Activated naive CD4-positive, alpha-beta T cell treated with anti-CD3 and anti-CD28 coated beads, Interleukin-2, amount 50 U/mL, for 24 hours (primary cell): ENCODE results near the gene CDK5.

Experiments
- H3K27ac Mint-ChIP-seq: one replicate; pipeline ENCODE4 v1.8.0; 2021; ENCODE audit warnings: mild to moderate bottlenecking, mixed read lengths
- H3K27me3 Mint-ChIP-seq: one replicate; pipeline ENCODE4 v1.8.0; 2021; ENCODE audit warnings: mixed read lengths
- H3K36me3 Mint-ChIP-seq: one replicate; pipeline ENCODE4 v1.8.0; 2021; ENCODE audit warnings: mixed read lengths
- H3K4me1 Mint-ChIP-seq: one replicate; pipeline ENCODE4 v1.8.0; 2021; ENCODE audit warnings: mixed read lengths
- H3K4me3 Mint-ChIP-seq: one replicate; pipeline ENCODE4 v1.8.0; 2021; ENCODE audit warnings: mild to moderate bottlenecking, mixed read lengths
- H3K9me3 Mint-ChIP-seq: one replicate; pipeline ENCODE4 v1.8.0; 2021; ENCODE audit warnings: mixed read lengths

The CDK5 gene

DNA sequence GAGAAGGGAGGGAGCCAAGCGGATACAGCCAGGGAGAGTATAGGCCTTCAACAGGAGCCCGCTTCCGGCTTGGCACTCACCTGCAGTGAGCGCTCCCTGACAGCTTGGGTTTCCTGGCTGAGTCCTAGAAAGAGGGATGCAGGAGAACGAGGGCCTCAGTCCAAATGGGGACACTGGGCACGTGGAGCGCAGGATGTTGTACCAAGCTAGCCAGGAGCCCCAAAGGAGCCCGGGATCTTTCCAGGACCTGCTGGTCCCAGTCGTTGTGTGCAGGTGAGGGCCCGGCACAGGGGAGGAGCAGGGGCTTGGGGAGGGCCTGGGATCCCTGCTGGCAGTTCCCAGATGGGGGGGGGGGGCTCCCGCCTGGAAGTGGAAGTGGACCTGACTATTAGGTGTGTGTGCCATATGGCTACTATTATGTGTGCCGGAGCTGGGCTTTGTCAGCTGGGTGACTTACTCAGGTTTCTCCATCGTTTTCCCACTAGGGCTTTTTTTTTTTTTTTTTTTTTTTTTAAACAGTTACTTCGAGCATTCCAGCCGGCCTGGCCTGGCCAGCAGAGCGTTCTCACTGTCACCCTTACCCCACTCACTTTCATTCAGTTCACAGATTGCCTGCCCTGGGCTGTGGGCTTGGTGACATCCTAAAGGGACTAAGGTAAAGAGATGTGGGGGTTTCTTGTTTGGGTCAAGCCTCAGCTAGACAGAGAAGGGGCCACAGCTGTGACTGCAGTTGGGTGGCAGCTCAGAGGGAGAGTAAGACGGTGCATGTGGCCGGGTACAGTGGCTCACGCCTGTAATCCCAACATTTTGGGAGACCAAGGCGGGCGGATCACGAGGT, 32.4 kb upstream of the CDK5 start:
- no peak overlapping the region for H3K27ac Mint-ChIP-seq
- peaks cover 24% of the 10 kb centered on the region for H3K4me1 Mint-ChIP-seq
- H3K27me3 Mint-ChIP-seq = no peaks in the 10 kb centered on the region

DNA sequence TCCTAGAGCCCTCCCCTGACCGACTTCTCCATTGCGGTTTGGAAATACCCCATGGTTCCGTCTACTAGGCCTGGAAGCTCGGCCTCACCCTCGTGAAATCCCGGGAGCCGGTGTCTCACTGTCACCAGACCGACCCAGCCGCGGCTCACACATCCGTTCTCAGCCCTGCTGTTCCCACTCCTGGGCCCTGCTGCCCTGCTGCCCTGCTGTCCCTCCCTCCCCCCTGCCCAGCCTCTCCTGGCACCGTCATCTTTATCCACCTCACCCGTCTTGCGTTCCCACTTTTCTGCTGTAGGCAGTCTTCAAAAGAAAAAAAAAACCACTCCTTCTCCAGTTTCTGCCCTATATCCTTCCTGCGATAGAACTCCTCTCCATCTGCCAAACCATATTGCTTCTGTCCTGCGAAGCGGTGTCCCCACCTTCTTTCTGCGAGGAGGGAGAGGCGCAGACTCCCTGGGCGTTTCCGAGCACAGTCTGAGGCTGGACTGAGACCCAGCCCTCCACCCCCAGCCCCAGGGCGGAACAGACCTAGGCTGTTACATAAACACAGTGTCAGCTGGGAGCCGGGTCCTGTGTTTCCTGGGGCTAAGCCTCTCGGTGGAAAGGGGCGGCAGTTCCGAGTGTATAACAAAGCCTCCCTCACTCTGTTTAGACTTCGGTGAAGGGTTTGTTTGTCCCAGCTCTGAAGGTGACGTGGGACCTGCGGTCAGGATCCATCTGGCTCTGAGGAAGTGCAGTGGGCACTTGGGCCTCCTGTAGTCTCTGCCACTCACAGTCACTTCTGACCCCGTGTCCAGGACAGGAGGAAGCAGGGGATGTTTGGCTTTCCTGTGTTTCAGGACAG, 31.4 kb upstream of the CDK5 start:
- H3K27me3 Mint-ChIP-seq = no peaks in the 10 kb centered on the region
- no peaks in the 10 kb centered on the region for H3K9me3 Mint-ChIP-seq
- peak overlapping the region; percentile 59 for H3K4me3 Mint-ChIP-seq
- no peaks in the 10 kb centered on the region for H3K36me3 Mint-ChIP-seq
- peaks cover 30% of the 10 kb centered on the region for H3K4me1 Mint-ChIP-seq
- no peak overlapping the region for H3K27ac Mint-ChIP-seq

More for the DNA sequence above, 32.4 kb upstream of the CDK5 start:
- no peaks in the 10 kb centered on the region for H3K9me3 Mint-ChIP-seq
- H3K36me3 Mint-ChIP-seq = no peaks in the 10 kb centered on the region
- no peak overlapping the region for H3K4me3 Mint-ChIP-seq

DNA sequence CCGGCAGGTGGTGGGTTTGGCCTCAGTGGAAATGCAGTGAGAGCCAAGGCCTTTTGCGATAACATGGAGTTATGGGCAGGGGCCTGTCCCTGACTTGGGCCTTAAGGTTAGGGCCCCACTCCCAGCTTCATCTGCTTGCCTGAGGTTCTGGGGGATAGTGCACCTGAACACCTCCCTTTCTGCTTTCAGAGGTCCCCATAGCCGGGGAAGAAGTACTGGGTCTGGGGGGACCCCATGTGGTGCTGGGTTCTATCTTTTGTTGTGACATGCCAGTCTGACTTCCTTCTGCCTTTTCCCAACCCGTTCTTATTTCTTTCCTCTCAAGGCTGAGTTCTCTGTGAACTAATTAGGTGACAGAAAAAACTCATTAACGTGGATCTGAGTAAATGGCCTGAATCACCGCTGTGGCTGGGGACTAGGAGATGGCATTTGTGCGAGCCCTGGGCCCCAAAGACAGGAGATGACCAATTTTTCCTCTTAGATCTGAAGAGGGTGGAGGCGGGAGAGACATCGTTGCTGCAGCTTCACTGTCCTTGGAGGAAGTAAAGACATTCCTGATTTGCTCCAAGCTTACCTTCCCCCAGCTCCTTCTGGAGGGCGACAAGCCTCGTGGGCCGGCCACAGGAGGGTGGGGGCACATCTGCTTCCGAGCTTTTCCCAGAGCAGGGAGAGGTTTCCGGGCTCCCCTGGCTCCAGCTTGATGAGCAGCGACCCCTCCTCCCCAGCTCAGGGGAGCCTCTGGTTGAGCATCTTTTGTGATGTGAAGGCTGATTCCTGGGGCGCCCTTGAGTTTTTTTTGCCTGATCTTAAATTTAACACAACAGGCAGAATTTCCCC, 30.5 kb upstream of the CDK5 start:
- Mint-ChIP-seq H3K9me3 (no peaks in the 10 kb centered on the region), H3K27me3 (no peaks in the 10 kb centered on the region), H3K4me1 (peaks cover 30% of the 10 kb centered on the region), H3K4me3 (peak overlapping the region; percentile 66), H3K27ac (no peak overlapping the region), H3K36me3 (no peaks in the 10 kb centered on the region)

DNA sequence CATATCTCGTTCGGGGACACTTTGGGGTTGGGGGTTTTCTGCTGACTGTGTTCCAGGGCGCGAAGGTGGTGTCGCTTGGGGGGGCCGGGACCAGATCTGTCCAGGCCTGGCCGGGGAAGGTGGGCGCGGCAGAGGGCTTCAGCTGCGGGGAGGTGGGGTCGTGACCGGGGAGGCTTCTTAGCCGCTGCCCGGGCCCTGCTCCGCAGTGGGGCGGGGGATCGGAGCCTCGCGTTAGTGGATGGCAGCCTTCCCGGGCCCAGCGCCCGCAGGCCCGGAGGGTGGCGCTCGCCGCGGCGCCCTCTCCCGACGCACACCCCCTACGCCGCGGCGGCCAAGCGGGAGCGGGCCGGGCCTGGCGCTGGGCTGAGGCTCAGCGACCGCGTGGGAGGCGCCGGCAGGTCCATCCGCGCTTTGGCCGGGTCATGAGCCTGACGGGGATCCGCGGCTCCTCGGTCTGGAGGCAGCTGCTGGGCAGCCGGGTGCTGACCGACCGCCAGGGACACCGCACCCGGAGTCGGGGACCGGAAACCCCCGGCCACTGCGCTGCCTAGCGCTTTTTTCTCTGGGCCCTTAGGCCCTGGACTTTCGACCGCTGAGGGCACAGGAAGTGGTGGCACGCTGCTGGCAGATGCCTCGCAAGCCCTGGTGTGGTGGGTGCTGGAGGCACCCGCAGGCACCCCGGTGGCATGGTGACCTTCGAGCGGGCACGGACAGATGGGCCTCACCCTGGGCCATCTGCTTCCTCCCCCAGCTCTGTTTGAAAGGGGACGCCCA, 29.7 kb upstream of the CDK5 start:
- Mint-ChIP-seq H3K4me3 (peak overlapping the region; percentile 87), H3K4me1 (peaks cover 35% of the 10 kb centered on the region), H3K27me3 (no peaks in the 10 kb centered on the region), H3K9me3 (no peaks in the 10 kb centered on the region), H3K27ac (no peak overlapping the region), H3K36me3 (peaks cover 2% of the 10 kb centered on the region)

DNA sequence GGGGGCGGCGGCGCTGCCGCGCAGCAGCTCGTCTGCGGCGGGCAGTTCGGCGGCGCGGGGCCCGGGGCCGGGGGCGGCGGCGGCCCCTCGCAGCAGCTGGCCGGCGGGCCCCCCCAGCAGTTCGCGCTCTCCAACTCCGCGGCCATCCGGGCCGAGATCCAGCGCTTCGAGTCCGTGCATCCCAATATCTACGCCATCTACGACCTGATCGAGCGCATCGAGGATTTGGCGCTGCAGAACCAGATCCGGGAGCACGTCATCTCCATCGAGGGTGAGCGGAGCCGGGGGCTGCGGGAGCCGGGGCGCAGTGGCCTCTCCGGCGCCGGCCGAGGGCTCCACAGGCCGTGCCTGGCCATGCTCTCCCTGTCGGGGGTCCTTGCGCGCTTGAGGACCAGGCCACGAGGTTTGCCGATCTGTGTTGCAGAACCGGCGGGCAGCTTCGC, 29.1 kb upstream of the CDK5 start:
- no peaks in the 10 kb centered on the region for H3K27me3 Mint-ChIP-seq

DNA sequence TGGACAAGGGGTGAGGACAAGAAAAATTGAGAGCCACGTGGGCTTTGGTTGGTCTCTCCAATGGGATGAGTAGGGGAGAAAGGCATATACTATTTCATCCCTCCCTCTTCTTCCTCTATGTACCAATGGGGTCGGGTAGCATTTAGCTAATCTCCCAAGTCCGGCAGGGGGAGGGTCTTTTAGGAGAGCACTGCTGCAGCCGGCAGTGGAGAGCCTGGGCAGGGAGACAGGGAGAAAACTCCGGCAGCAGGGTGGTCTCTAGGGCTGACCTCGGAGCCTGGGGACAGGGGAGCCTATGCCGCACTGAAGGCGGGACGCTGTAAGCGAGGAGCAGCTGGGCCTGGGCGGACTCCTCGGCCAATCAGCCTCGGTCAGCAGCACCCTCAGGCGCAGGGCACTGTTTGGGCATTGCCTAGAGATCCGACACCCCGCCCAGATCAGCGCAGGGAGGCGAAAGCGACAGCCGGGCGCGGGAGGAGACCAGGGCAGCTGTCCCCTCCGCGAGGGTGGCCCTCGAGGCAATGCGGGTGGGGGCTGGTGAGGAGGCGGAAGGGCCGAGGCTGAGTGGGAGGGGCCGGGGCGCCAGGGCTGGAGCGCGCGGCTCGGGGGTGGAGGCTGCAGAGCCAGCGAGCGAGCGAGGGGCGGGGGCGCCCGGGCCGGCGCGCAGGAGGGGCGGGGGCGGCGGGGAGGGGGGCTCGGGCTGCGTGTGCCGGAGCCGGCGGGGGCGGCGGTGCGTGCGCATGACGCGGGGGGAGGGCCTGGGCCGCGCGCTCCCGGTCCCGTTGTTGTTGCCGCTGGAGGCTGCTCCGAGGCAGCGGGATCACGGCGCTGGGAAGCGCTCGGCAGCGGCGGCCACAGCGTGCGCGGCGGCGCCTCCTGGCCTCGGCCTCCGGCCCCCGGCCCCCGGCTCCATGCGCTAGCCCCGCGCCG, 28.3 kb upstream of the CDK5 start, which contains the start of gene AGAP3:
AGAP3 (plus strand) TSS at position 785 of the 930 bp plus-strand sequence. CDS start 267 bp downstream, outside the sequence.
- Mint-ChIP-seq H3K27me3 (no peaks in the 10 kb centered on the region), H3K36me3 (peaks cover 2% of the 10 kb centered on the region), H3K27ac (peak within 1 kb of the TSS; percentile 83), H3K4me1 (peaks cover 39% of the 10 kb centered on the region), H3K4me3 (peak within 1 kb of the TSS; percentile 87), H3K9me3 (no peaks in the 10 kb centered on the region)

More for the DNA sequence above, 29.1 kb upstream of the CDK5 start:
- Mint-ChIP-seq H3K27ac (peak overlapping the region; percentile 53), H3K36me3 (peaks cover 2% of the 10 kb centered on the region), H3K9me3 (no peaks in the 10 kb centered on the region), H3K4me3 (peak overlapping the region; percentile 87), H3K4me1 (peaks cover 39% of the 10 kb centered on the region)

DNA sequence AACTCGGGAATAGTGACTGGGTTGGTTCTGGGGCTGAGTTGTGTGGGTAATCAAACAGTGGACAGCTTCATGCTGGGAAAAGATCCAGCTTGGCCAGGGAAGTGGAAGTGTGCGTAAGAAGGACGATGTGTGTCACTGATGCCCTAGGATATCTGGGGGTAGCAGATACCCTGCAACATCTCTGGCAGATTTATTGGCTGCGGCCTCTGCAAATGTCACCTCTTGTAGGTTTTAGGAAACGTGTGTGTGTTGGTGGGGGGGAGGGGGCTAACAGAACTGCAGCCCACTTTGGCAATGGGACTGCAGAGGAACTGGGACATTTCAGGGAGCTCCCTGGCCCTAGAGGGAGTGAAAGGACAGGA, 27.6 kb upstream of the CDK5 start:
- Mint-ChIP-seq H3K4me1 (peaks cover 39% of the 10 kb centered on the region), H3K4me3 (peak overlapping the region; percentile 60), H3K27ac (peak overlapping the region; percentile 83), H3K9me3 (no peaks in the 10 kb centered on the region), H3K27me3 (no peaks in the 10 kb centered on the region), H3K36me3 (peaks cover 2% of the 10 kb centered on the region)

DNA sequence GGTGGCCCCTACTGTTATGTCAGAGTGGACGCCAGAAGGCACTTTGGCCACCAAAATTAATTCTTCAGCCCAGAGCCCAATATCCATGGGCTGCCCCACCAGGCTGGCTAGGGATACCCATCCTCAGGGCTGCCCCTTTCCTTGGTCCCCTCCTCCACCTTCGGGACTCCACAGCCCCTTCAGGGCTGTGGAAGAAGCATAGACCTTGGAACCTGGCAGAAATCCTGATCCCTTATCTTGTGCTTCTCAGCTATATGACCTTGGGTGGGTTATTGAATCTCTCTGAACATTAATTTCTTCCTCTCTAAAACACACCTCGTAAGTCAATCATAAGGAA, 26.1 kb upstream of the CDK5 start:
- H3K27ac Mint-ChIP-seq = no peak overlapping the region
- H3K9me3 Mint-ChIP-seq = no peaks in the 10 kb centered on the region
- peak overlapping the region; percentile 76 for H3K4me3 Mint-ChIP-seq
- no peaks in the 10 kb centered on the region for H3K27me3 Mint-ChIP-seq
- H3K4me1 Mint-ChIP-seq = peaks cover 40% of the 10 kb centered on the region
- peaks cover 2% of the 10 kb centered on the region for H3K36me3 Mint-ChIP-seq

DNA sequence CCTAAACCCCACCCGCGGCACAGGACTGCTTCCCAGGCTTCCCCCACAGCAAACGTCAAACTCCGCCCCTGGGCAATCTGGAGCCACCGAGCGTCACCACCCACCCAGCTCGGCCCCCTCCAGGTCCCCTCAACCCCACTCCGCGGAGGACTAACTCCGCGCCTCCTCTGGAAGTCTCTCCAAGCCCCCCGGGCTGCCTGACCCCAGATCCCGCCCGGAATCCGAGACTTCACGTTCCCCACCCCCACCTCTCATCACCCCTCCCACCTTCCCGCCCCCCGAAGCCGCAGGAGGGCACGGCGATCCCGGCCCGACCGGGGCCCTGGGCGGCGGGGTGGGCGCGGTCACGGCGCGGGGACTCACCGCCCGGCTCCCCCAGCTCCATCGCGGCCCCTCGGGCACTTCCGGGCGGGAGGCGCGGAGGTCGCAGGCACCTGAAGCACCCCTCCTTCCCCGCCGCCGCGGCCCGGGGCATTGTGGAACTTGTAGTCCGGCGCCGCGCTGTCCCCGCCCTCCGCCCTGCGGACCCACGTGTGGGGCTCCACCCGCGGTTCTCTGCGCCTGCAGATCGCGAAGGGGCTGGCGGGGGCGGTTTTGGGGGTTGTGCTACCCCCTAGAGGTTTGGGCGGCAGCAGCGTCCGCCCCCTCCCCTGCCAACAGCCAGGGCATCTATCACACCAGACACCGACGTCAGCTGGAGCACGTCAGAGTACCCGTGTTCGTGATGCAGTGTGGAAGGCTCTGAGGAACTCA, 25.6 kb upstream of the CDK5 start, which contains the start of gene TMUB1:
TMUB1 (minus strand) TSS at position 423 of the 753 bp plus-strand sequence. CDS start 930 bp downstream, outside the sequence.
- H3K36me3 Mint-ChIP-seq = peaks cover 2% of the 10 kb centered on the region
- H3K4me1 Mint-ChIP-seq = peaks cover 39% of the 10 kb centered on the region
- no peaks in the 10 kb centered on the region for H3K27me3 Mint-ChIP-seq
- H3K27ac Mint-ChIP-seq = peak within 1 kb of the TSS; percentile 96
- H3K9me3 Mint-ChIP-seq = no peaks in the 10 kb centered on the region
- peak within 1 kb of the TSS; percentile 96 for H3K4me3 Mint-ChIP-seq

DNA sequence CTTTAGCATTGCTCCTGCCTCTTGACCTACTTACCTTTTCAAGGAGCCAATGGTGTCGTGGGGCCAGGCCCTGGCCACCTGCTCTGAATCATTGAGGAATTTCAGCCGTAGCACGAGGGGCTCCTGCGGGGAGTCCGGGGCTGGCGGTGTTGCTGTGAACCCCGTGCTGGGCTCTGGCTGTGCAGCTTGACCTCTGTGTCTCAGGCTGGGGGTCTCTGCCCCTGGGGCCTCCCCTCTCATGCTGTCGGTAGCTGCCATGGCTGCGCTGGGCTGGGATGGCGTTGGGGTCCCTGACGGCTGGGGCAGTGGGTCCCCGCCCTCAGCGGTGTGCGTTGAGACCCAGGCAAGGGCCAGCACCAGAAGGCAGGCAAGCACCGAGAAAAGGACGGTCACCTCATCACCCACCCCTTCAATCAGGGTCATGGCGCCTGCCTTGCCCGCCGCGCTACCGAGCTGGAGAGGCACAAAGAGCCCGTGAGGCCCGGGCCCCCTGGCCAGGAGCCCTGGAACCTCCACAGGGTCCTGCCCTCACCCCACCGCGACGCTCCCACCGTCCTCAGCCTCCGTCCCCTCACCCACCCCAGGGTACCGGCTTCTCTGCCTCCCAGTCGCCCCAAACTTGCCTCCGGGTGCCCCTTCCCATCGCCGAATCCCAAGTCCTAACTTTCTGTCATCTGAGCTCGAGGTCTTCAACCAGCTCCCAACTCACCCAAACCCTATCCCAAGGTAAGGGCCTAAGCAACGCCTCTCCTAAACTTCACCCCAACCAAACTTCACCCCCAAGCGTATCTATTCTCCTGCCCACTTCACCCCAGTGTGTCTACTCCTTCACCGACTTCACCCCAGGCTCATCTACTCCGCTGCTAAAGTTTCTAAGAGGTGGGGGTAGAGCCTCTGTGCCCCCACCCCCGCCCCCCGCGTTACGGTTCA, 24.7 kb upstream of the CDK5 start:
- H3K27me3 Mint-ChIP-seq = no peaks in the 10 kb centered on the region

DNA sequence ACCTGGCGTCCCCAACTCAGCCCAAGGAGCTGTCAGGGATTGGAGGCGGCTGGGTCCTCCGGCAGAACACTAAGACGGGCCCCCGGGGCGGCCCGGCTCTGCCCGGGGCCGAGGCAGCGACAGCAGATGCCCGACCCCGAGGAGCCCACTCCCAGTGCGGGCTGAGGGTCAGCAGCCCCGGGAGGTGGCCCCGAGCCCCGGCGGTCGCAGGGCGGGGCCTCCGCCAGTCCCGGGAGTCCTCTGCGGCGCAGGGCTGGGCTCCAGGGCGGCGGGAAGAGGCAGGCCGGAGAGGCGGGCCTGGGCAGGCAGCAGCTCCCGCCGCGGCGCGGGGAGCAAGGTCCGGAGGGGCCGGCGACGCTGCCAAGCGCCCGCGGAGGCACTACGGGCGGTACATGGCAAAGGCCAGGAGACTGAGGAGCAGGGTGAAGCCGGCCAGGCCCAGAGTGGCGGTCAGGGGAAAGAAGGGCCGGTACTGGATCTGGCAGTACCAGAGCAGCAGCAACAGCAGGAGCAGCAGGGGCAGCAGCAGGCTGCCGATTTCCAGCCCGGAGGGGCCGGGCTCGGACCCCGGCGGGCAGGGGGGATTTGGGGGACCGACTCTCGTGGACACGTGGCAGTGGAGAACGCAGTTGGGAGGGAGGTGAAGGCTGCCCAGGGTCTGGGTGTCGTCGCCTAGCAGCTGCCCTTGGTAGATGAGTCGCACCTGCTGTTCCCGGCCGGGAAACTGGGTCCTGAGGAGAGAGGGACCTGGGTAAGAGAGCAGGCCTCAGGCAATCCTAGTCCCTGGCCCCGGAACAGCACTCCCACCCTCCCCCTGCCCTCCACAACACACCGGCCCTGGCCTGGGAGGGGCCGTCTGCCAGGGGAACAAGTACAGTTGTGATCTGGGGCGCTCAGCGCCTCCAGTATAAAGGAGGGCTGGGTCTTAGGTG, 23.7 kb upstream of the CDK5 start:
- Mint-ChIP-seq H3K9me3 (no peaks in the 10 kb centered on the region), H3K27me3 (no peaks in the 10 kb centered on the region), H3K4me1 (peaks cover 40% of the 10 kb centered on the region), H3K4me3 (peak overlapping the region; percentile 98), H3K27ac (peak overlapping the region; percentile 41), H3K36me3 (peaks cover 2% of the 10 kb centered on the region)

More for the DNA sequence above, 24.7 kb upstream of the CDK5 start:
- peak overlapping the region; percentile 96 for H3K4me3 Mint-ChIP-seq
- H3K36me3 Mint-ChIP-seq = peaks cover 2% of the 10 kb centered on the region
- peaks cover 40% of the 10 kb centered on the region for H3K4me1 Mint-ChIP-seq
- no peaks in the 10 kb centered on the region for H3K9me3 Mint-ChIP-seq
- H3K27ac Mint-ChIP-seq = peak overlapping the region; percentile 96
